HG02943 (cell line): ENCODE measurements around the gene RMC1.

ENCODE experiments used
- ATAC-seq: cut with Tn5 transposase; IDR thresholded peaks from one replicate; pipeline ENCODE4 v1.9.1; 2021; ENCODE audit warnings: mild to moderate bottlenecking, low read depth, moderate library complexity; ENCODE audit not compliant: unreplicated experiment

The RMC1 gene

DNA sequence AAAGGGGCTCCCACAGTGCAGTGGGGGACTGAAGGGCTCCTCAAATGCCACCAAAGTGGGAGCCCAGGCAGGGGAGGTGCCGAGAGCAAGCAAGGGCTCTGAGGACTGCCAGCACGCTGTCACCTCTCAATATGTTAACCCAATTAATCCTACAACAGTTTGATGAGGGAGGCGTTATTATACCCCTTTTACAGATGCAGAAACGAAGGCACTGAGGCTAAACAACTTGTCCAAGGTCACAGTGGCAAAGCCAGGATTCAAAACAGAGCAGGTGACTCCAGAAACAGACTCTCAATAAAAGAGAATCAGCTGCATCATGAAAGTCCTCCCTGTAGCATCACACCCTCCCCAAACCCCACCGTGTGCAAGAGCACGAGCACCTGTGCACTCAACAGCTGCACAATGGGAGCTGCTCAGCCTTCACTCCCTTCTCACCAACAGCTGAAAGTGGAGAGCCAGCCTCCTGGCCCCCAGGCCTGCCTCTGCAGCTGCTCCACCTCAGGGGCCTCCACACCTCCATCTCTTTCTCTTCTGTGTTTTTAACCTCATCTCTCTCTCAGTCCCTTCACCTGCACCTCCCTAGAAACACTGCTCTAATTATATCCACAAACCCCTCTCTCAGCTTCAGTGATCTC is 74.9 kb downstream of the RMC1 start:
- ATAC-seq: no peak

DNA sequence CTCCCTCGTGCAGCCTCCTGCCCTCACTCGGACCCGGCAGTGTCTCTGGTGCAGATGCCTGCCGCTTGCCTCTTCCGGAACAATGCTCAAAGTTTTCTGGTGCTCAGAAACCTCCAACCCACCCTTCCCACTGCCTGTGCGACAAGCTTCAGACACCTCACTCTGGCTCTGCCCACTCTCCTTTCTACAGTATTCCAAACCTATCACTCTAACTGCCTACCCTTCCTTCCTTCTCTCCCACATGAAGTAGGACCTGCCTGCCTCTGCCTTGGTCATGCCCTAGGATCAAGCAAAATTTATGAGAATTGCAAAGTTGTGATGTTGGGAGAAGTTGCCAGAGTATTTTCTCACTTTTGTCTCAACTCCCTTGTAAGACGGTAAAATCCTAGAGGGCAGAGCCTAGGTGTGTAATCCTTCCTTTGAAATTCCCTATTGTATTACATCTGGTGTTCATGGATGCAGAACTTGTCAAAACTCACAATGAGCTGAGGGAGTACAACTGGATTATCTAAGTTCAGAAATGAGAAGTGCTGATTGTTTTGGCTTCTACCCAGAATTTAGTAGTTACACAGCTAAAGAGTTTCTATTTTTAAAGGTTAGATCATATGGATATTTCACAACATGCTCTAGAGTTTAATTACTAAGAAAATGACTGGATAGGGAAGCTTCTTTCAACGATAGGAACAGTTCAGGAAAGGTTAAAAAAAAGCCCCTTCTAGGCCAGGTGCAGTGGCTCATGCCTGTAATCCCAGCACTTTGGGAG is 75.8 kb downstream of the RMC1 start:
- no peak for ATAC-seq

GRCh38 chr18:23580677-23581367 is 77.5 kb downstream of the RMC1 start:
- ATAC-seq: no peak
